Hepatocyte (in vitro differentiated cells): ENCODE data around the gene KANTR.

Source experiments
- EZH2 ChIP-seq: fragments of 200-600 bp; sonication (generic); IDR thresholded peaks from 2 replicates; pipeline ENCODE4 v1.6.1; 2016; ENCODE audit warnings: antibody characterized with exemption, mild to moderate bottlenecking, borderline replicate concordance
- EZH2phosphoT487 ChIP-seq: fragments of 200-600 bp; sonication (generic); IDR thresholded peaks from one replicate; pipeline ENCODE4 v1.6.1; 2018; ENCODE audit warnings: antibody characterized with exemption, mild to moderate bottlenecking, low read depth, moderate library complexity; ENCODE audit not compliant: unreplicated experiment, severe bottlenecking
- TF ChIP-seq, protein P1 (sequence below): fragments of 200-600 bp; sonication (generic); IDR thresholded peaks from 2 replicates; pipeline ENCODE4 v1.5.1; 2016; ENCODE audit warnings: antibody characterized with exemption, mild to moderate bottlenecking; ENCODE audit not compliant: poor library complexity

- TF ChIP-seq, protein P1, sequence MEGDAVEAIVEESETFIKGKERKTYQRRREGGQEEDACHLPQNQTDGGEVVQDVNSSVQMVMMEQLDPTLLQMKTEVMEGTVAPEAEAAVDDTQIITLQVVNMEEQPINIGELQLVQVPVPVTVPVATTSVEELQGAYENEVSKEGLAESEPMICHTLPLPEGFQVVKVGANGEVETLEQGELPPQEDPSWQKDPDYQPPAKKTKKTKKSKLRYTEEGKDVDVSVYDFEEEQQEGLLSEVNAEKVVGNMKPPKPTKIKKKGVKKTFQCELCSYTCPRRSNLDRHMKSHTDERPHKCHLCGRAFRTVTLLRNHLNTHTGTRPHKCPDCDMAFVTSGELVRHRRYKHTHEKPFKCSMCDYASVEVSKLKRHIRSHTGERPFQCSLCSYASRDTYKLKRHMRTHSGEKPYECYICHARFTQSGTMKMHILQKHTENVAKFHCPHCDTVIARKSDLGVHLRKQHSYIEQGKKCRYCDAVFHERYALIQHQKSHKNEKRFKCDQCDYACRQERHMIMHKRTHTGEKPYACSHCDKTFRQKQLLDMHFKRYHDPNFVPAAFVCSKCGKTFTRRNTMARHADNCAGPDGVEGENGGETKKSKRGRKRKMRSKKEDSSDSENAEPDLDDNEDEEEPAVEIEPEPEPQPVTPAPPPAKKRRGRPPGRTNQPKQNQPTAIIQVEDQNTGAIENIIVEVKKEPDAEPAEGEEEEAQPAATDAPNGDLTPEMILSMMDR, result no peak
- TF ChIP-seq EZH2 (no peak), EZH2phosphoT487 (no peak)
Observed at GRCh38 chrX:53125506-53125905, 31.6 kb downstream of the KANTR start.
